Smooth muscle cell of the brain vasculature (primary cell): Measurements from ENCODE around the gene EML2.
"Not testable (repeated sequence)": the region's sequence is repeated elsewhere in the genome, so short reads cannot be mapped to it uniquely, and the experiment has no call there.

Experiments
- DNase-seq: peaks from one replicate; pipeline ENCODE4 v3.0.0-alpha.2; 2012; ENCODE audit warnings: low read depth, low spot score

The EML2 gene

GRCh38 chr19:45616704-45617017 is 22.5 kb downstream of the EML2 start:
- DNase-seq = no peak

GRCh38 chr19:45615795-45616703 is 23.1 kb downstream of the EML2 start:
- peak; percentile 51 for DNase-seq

DNA sequence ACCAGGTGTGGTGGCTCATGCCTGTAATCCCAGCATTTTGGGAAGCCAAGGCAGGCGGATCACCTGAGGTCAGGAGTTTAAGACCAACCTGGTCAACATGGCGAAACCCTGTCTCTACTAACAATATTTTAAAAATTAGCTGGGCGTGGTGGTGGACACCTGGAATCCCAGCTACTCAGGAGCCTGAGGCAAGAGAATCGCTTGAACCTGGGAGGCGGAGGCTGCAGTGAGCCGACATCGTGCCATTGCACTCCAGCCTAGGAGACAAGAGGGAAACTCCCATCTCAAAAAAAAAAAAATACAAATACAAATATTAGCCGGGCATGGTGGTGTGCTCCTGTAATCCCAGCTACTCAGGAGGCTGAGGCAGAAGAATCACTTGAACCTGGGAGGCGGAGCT is 24.1 kb downstream of the EML2 start:
- DNase-seq = not testable (repeated sequence)

DNA sequence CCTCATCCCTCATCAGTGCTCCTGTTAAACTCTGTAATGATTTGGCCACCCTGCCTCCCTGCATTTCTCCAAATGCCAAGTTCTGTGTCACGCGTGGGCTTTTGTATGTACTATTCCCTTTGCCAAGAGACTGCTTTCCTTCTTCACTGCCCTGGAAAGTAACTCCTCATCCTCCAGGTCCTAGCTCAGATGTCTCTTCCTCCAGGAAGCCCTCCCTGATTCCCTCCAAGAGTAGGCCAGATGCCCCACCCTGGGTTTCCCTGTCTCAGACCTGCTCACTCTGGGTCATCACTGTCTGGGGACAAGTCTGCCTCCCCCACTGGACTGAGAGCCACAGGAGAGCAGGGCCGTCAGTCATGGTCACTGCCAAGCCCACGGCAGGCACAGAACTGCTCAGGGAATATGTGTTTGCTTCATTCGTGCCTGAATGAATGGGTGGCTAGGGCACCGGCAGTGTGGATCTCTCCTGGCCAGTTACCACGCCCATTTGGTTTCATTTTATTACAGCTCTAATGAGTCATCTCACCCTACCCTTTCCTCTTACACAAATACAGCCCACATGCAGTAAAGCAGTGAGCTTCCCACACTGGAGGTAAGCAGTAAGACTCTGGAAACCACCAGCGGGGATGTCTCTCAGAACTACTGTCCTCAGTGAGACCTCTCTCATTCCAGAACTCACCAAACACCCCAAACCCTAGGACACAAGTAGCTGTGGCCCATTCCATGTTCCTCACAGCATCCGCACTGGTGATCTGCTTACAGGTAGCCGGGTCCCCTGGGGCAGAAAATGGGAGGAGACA is 25.1 kb downstream of the EML2 start:
- DNase-seq = peak; percentile 57

GRCh38 chr19:45608948-45609347 is 30.2 kb downstream of the EML2 start:
- no peak for DNase-seq

GRCh38 chr19:45607071-45608029 is 31.8 kb downstream of the EML2 start:
- DNase-seq = no peak

DNA sequence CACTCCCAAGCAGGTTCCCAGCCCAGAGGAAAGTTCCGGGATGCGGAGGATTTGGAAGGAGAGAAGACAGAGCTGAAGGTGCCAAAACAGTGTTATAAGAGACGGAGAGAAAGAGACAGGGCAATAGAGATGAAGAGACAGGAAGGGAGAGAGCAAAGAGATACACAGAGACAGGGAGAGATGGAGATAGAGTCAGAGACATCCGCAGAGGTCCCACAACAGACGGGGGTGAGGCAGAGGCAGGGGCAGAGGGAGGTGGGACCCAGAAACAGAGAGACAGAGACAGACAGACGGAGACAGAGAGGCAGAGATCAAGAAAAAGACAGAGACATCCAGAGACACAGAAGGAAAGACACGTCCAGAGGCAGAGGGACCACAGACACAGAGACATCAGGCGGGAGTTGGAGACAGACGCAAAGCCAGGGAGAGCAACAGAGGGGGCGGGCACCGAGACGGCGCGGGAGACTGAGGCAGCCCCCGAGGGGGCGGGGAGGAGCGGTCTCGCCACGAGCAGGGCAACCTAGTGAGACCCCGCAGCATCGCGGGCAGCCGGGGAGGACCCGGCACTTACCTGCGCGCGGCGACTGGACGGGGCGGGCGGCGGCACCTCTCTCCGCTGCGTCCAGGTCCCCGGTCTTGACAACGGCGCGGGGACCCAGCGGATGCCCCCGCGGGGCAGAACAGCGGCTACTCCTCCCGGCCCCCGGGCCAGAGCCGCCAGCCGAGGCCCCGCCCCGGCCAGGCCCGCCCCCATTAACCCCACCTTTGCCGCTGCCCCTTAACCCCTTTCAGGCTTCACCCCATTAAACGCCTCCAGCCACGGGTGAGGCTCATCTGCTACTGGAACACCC is 37.4 kb downstream of the EML2 start, which contains the start of gene GPR4:
GPR4 (minus strand) TSS at position 689 of the 851 bp plus-strand sequence. CDS start 10,346 bp downstream, outside the sequence.
- DNase-seq = no peak

DNA sequence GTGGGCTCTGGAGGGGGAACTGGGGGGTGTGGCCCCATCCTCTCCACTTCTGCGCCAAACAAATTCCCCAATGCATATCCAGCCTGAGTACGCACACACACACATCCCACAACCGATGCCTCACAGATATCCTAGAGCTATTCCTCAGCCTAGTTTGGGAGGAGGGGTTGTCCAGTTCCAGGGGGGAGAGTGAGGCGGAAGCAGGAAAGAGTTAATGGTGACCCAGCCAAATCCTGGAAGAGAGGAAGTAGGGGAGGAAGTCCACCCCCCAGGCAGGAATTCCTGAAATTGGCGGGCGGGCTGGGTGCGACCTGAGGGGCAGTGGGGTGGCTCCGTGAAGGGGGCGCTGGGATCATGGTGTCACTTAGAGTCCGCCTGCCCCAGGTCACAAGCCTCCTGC is 38.1 kb downstream of the EML2 start:
- DNase-seq = no peak

- no peak for DNase-seq
Measured at GRCh38 chr19:45600340-45600885, 38.8 kb downstream of the EML2 start.

GRCh38 chr19:45599286-45599685 is 39.9 kb downstream of the EML2 start:
- DNase-seq = no peak

- no peak for DNase-seq
Measured at GRCh38 chr19:45598267-45599001, 40.8 kb downstream of the EML2 start.

DNA sequence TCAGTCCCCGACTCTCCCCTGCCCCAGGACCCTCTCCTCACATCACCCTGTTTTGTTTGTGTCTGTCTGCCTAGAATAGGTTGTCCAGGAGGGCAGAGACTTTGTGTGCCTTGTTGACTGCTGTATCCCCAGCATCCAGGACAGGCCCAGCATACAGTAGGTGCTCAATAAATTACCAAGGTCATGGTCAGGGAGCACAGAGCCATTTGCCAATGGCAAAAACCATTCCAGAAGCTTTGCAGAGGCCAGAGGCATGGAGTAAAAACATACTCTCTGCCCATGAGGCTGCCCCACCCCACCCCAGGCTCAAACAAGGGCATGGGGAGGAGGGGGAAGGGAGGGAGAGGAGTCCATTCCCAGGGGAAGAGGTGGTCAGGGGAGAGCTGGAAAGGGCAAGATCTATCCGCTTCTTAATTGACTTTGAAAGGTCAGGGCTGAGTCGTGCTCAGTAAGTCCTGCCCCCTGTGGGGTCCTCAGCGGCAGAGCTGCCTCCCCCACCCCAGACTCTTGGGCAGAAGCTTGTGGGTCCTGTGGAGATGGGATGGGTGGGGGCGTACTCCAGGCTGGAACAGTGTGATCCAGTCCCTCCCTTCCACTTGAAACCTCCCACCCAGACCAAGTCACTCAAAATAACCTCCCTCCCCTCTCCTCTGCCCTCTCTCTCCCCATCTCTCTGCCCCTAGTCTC is 41.6 kb downstream of the EML2 start:
- DNase-seq = no peak

DNA sequence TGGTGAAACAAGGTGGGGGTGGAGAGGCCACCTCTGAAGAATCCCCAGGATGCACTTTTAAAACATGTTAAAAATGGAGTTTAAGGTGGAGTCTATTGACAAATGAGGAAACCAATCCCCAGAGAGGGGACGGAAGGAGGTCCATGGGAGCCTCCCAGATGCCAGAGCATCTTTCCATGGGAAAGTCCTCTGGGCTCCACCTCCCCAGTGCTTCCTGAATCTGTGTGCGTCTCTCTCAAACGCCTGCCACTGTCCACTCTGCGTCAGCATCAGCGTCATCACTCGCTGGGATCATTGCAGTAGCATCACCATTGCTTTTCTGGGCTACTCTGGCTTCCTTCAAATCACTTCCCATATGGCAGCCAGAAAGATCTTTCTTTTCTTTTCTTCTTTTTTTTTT is 43.4 kb downstream of the EML2 start:
- DNase-seq = no peak

DNA sequence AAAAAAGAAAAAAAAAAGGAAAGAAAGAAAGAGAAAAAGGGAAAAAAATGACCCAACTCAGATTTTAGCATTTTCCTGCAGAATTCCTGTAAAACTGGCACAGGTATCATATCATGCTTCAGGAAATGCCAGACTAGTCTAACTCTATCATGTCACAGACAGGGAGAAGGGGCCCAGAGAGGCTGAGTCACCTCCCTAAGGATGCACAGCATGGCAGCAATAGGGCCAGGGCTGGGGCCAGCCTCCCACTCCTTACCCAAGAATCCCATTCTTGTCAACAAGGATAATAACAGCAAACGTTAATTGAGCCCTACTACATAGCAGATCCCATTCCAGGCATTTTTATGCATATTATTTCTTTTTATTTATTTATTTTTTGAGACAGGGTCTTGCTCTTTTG is 45.7 kb downstream of the EML2 start:
- DNase-seq = no peak

DNA sequence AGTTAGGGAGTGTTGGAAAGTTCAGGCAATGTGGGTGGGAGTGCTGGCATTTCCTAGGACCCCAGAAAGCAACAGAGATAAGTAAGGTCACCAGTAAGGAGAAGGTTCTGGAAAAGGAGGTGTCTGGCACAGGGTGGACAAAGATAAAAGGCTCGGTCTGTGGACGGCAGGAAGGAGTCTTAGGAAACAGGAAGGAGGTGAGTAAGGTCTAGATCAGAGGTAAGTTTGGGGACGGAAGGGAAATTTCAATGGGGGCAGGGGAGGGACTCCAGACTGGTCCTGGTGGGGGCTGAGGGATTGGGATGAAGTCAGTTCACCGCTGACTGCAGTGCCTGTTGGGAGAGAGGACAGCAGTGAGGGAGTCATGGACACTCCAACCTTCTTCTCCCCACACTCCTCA is 46.8 kb downstream of the EML2 start:
- no peak for DNase-seq

DNA sequence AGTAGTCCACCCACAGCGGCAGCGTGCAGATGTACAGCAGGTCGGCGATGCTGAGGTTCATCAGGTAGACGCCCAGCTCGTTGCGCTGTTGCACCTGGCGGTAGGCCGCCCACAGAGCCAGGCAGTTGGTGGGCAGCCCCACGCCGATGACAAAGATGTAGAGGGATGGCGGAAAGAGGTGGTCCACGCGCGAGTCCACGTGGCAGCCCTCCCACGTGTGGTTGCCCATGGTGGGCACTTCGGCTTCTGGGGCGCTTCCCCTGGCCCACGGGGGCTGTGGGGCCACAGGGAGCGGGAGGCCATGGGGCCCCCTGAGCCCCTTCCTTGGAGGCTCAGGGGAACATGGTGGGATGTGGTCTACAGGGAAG is 47.6 kb downstream of the EML2 start:
- DNase-seq = no peak

GRCh38 chr19:45591004-45591637 is 48.1 kb downstream of the EML2 start:
- DNase-seq = no peak

DNA sequence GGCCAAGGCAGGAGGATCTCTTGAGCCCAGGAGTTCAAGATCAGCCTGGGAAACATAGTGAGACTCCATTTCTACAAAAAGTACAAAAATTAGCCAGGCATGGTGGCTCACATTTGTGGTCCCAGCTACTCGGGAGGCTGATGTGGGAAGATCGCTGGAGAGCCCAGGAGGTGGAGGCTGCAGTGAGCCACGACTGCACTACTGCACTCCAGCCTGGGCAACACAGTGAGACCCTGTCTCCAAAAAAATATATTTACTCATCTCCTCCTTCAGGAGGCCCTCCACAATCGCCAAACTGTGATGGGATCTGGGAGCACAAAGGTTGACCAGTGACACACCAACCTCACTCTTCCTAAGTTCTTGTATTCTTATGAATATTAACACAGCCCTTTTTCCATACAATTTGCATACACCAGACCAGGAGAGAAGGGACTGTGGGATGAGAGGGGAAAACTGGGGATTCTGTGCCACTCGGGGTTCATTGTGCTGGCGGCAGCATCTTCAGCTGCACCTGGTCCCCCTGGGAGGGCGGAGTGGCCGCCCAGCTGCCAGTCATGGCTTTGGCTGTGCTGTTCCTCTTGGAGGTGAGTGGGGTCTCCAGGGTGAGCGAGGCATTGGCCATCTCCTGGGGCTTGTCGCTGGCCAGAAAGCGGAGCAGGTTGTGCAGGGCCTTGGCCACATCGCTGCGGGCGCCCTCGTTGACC is 48.7 kb downstream of the EML2 start:
- DNase-seq = no peak
